ENCODE results near the gene ATG13. TPM values are rescaled to one million over a fixed set of nuclear protein-coding genes. Genes with fewer than 3 reads are reported as not detected.
A peak's percentile ranks its signal among the peaks of the same experiment; 100 is the strongest.

The ATG13 gene
- total RNA-seq, 1 donor from 2014 or later, result 39.0 TPM

- H3K27ac ChIP-seq, result peak overlapping the region; percentile 95
- no peak for TF ChIP-seq POLR2A (IDR thresholded peaks at IDR 0.05)
- H3K9me3 ChIP-seq, result no peaks in the 10 kb centered on the region
- H3K36me3 ChIP-seq, result peaks cover 0 to 43% of the 10 kb centered on the region in 2 donors
- no peaks in the 10 kb centered on the region for H3K27me3 ChIP-seq
- peaks cover 62% of the 10 kb centered on the region for H3K4me1 ChIP-seq
- H3K4me3 ChIP-seq, result no peak overlapping the region
- no peak for DNase-seq (ENCODE audit: extremely low spot score in 2 of 2)
- intact Hi-C loops (cut with DNase I), result no loop called here
Observed at GRCh38 chr11:46694072-46694471, 76.7 kb downstream of the ATG13 start.

- no peaks in the 10 kb centered on the region for H3K9me3 ChIP-seq
- peak overlapping the region; percentile 95 for H3K27ac ChIP-seq
- H3K27me3 ChIP-seq, result no peaks in the 10 kb centered on the region
- DNase-seq (ENCODE audit: extremely low spot score in 2 of 2), result no peak
- intact Hi-C loops (cut with DNase I), result no loop called here
- no peak overlapping the region for H3K4me3 ChIP-seq
- H3K36me3 ChIP-seq, result peaks cover 0 to 43% of the 10 kb centered on the region in 2 donors
- peaks cover 67% of the 10 kb centered on the region for H3K4me1 ChIP-seq
- TF ChIP-seq CTCF (IDR thresholded peaks at IDR 0.05), result no peak
- TF ChIP-seq POLR2AphosphoS5 (IDR thresholded peaks at IDR 0.05; ENCODE audit: insufficient read depth in 1 of 2, low read depth in 1 of 2), result no peak
- no peak for TF ChIP-seq POLR2A (IDR thresholded peaks at IDR 0.05)
Observed at GRCh38 chr11:46694607-46695006, 77.3 kb downstream of the ATG13 start.

GRCh38 chr11:46695345-46696211 is 78.2 kb downstream of the ATG13 start:
- intact Hi-C loops (cut with DNase I), result no loop called here
- H3K27me3 ChIP-seq, result no peaks in the 10 kb centered on the region
- TF ChIP-seq CTCF (IDR thresholded peaks at IDR 0.05) (no peak), POLR2A (IDR thresholded peaks at IDR 0.05) (no peak), POLR2AphosphoS5 (IDR thresholded peaks at IDR 0.05; ENCODE audit: insufficient read depth in 1 of 2, low read depth in 1 of 2) (no peak)
- H3K9me3 ChIP-seq, result no peaks in the 10 kb centered on the region
- DNase-seq (ENCODE audit: extremely low spot score in 2 of 2), result no peak
- no peak overlapping the region for H3K4me3 ChIP-seq
- peak overlapping the region; percentile 95 for H3K27ac ChIP-seq
- H3K36me3 ChIP-seq, result peaks cover 0 to 43% of the 10 kb centered on the region in 2 donors
- peaks cover 69% of the 10 kb centered on the region for H3K4me1 ChIP-seq

GRCh38 chr11:46696212-46696558 is 78.8 kb downstream of the ATG13 start:
- H3K36me3 ChIP-seq, result peaks cover 0 to 39% of the 10 kb centered on the region in 2 donors
- H3K4me1 ChIP-seq, result peaks cover 70% of the 10 kb centered on the region
- no peaks in the 10 kb centered on the region for H3K9me3 ChIP-seq
- no peak for TF ChIP-seq POLR2A (IDR thresholded peaks at IDR 0.05)
- H3K4me3 ChIP-seq, result no peak overlapping the region
- no peak for DNase-seq (ENCODE audit: extremely low spot score in 2 of 2)
- intact Hi-C loops (cut with DNase I), result no loop called here
- H3K27ac ChIP-seq, result peak overlapping the region; percentile 95
- H3K27me3 ChIP-seq, result no peaks in the 10 kb centered on the region

- H3K9me3 ChIP-seq, result no peaks in the 10 kb centered on the region
- TF ChIP-seq POLR2A (IDR thresholded peaks at IDR 0.05) (no peak), POLR2AphosphoS5 (IDR thresholded peaks at IDR 0.05; ENCODE audit: insufficient read depth in 1 of 2, low read depth in 1 of 2) (no peak), CTCF (IDR thresholded peaks at IDR 0.05) (no peak)
- H3K27ac ChIP-seq, result peak overlapping the region; percentile 95
- peaks cover 0 to 29% of the 10 kb centered on the region in 2 donors for H3K36me3 ChIP-seq
- no peaks in the 10 kb centered on the region for H3K27me3 ChIP-seq
- intact Hi-C loops (cut with DNase I), result no loop called here
- no peak for DNase-seq (ENCODE audit: extremely low spot score in 2 of 2)
- no peak overlapping the region for H3K4me3 ChIP-seq
- H3K4me1 ChIP-seq, result peaks cover 81% of the 10 kb centered on the region
Observed at GRCh38 chr11:46697303-46697702, 80.0 kb downstream of the ATG13 start.

- no peak for TF ChIP-seq POLR2AphosphoS5 (IDR thresholded peaks at IDR 0.05; ENCODE audit: insufficient read depth in 1 of 2, low read depth in 1 of 2)
- no peak for TF ChIP-seq POLR2A (IDR thresholded peaks at IDR 0.05)
- TF ChIP-seq CTCF (IDR thresholded peaks at IDR 0.05), result no peak
- H3K4me1 ChIP-seq, result peaks cover 85% of the 10 kb centered on the region
- H3K9me3 ChIP-seq, result no peaks in the 10 kb centered on the region
- DNase-seq (ENCODE audit: extremely low spot score in 2 of 2), result no peak
- no peak overlapping the region for H3K4me3 ChIP-seq
- intact Hi-C loops (cut with DNase I), result no loop called here
- H3K27ac ChIP-seq, result peak overlapping the region; percentile 95
- H3K27me3 ChIP-seq, result no peaks in the 10 kb centered on the region
- peaks cover 0 to 27% of the 10 kb centered on the region in 2 donors for H3K36me3 ChIP-seq
Observed at GRCh38 chr11:46697723-46698122, 80.4 kb downstream of the ATG13 start.
